Measurements from ENCODE around the gene TMEM248.
"Not testable (repeated sequence)": the region's sequence is repeated elsewhere in the genome, so short reads cannot be mapped to it uniquely, and the experiment has no call there.

Gene TMEM248

DNA sequence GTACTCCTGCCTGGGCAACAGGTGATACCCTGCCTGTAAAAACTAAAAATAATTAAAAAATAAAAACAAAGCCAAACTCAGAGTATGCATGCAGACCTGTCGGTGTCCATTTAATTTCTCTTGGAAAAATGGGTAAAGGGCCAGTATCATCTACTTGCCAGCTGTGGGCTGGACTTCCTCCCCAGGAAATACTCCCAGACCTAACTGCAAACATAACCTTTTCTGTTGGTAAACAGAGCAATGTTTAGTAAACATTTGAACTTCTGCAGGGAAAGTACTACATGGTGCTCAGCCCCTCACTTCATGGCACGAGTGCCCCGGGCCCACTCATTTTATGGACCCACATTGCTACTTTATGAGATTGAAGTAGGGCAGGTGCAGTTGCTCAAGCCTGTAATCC is 10.2 kb upstream of the TMEM248 start:
- no peak for DNase-seq

- not testable (repeated sequence) for DNase-seq
Measured at GRCh38 chr7:66911191-66911590, 9.8 kb upstream of the TMEM248 start.

DNA sequence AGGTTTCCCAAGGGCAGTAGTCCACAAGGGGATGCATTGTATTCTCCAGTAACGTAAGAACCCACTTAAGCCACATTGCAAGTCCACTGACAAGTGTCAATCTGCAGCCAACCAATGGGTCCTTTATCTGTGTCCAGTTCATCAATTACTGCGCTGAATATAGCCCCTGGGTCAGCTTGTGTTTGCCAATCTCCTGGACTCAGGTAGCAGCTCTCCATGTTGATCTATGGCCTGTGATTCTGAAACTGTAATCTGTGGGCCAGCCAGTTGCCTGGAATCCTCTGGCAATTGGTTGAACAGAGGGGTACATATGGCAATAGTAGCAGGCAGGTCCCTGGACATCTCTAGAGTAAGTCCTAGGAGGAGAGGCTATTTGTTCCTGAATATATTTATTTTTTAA is 8.8 kb upstream of the TMEM248 start:
- no peak for DNase-seq

DNA sequence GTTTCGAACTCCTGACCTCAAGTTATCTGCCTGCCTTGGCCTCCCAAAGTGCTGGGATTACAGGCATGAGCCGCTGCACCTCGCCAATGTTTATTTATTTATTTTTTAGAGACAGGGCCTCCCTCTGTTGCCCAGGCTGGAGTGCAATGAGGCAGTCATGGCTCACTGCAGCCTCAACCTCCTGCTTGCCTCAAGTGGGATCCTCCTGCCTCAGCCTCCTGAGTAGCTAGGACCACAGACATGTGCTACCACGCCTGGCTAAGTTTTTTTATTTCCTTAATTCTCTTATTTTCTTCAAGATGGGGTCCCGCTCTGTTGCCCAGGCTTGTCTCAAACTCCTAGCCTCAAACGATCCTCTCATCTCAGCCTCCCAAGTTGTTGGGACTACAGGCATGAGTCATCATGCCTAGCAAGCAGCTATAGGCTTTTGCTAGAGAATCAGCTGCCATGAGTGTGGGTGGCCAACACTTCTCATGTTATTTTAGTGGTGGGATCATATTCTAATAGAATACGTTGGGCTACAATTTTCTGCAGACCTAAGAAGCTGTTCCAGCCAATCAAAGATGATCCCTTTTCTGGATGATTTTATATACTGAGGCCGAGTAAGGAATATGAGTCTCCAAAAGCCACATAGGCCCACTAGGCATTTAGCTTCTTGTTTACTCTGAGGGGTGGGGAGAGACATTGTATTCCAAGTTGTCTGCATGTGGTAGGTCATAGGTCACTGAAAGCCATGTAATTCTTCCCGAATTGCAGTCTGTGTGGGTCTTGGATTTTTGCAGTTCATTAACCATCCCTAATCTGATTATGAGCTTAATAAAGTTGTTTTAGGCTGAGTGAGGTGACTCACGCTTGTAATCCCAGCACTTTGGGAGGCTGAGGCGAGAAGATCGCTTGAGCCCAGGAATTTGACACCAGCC is 7.6 kb upstream of the TMEM248 start:
- DNase-seq: no peak

DNA sequence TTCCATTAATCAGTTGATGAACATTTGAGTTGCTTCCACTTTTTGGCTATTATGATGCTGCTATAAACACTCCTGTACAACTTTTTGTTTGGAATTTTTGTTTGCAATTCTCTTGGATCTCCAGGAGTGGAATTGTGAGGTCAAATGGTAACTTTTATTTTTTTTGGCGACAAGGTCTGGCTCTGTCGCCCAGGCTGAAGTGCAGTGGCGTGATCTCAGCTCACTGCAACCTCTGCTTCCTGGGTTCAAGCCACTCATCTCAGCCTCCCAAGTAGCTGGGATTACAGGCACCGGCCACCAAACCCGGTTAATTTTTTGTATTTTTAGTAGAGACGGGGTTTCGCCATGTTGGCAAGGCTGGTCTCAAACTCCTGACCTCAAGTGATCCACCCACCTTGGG is 3.1 kb upstream of the TMEM248 start:
- DNase-seq: not testable (repeated sequence)

GRCh38 chr7:66919304-66919703 is 1.7 kb upstream of the TMEM248 start:
- no peak for DNase-seq

GRCh38 chr7:66919704-66920103 is 1.3 kb upstream of the TMEM248 start:
- DNase-seq: no peak

GRCh38 chr7:66920256-66920655 is 769 bp upstream of the TMEM248 start:
- DNase-seq: no peak

GRCh38 chr7:66921396-66921917 is 432 bp downstream of the TMEM248 start:
- DNase-seq: no peak

- no peak for DNase-seq
Measured at GRCh38 chr7:66921918-66922486, 977 bp downstream of the TMEM248 start.

GRCh38 chr7:66925255-66925654 is 4.2 kb downstream of the TMEM248 start:
- no peak for DNase-seq

- DNase-seq: no peak
Measured at GRCh38 chr7:66927348-66927948, 6.4 kb downstream of the TMEM248 start.

- DNase-seq: no peak
Measured at GRCh38 chr7:66928388-66928787, 7.4 kb downstream of the TMEM248 start.

DNA sequence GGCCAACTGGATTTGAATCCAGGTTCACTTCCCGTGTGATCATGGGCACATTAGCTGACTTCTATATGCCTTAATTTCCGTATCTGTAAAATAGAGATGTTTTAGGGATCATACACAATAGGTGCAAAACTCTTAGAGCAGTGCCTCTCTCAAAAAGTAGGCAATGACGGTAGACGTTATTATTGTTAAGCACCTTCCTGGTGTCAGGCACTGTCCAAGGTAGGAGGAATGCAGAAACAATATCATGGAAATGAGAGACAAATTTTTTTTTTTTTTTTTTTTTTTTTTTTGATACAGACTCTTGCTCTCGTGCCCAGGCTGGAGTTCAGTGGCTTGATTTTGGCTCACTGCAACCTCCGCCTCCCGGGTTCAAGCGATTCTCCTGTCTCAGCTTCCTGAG is 8.1 kb downstream of the TMEM248 start:
- no peak for DNase-seq

- no peak for DNase-seq
Measured at GRCh38 chr7:66929935-66930334, 8.9 kb downstream of the TMEM248 start.

DNA sequence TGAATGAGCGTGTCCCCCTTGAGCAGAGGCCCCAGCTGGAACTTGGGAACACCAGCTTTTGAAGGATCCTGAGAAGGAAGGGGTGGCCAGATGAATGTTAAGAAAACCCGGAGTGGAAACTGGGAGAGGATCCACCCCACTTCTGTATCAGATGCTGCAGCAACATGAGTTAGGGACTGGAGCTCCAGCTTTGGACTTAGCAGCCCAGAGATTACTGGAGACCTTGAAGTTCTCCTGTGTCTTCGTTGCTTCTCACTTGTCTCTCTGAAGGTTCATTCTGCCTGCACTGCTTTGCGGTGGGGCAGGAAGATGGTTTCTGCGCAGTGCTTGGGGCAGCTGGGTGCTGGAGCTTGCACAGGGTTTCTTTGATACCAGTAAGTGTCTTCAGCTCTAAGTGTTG is 9.3 kb downstream of the TMEM248 start:
- no peak for DNase-seq

- no peak for DNase-seq
Measured at GRCh38 chr7:66933469-66933868, 12.4 kb downstream of the TMEM248 start.

DNA sequence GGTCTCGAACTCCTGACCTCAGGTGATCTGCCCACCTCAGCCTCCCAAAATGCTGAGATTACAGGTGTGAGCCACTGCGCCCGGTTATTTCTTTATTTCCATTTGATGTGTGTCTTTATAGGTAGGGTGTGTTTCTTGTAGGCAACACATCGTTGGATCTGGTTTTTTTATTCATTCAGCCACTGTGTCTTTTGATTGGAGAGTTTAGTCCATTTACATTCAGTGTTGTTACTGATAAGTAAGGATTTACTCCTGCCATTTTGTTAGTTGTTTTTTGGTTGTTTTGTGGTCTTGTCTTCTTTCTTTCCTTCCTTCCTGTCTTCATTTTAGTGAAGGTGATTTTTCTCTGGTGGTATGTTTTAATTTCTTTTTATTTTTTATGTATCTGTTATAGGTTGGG is 16.9 kb downstream of the TMEM248 start:
- no peak for DNase-seq

GRCh38 chr7:66939325-66939724 is 18.3 kb downstream of the TMEM248 start:
- no peak for DNase-seq

DNA sequence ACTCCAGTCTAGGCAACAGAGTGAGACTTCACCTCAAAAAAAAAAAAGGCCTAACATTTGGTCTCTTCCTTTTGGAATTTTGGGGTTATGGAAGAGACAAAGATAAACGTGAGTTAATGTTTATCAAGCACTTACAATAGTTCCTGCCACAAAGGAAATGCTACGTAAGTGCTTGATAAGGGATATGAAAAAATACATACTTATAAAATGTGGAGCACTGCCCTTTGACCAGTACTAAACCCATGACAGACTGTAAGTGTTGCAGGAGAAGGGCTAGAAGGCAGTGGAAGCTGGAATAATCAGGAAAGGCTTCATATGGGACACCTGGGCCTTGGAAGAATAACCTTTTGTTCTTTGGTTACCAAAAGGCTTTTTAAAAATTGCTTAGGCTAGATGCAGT is 25.5 kb downstream of the TMEM248 start:
- DNase-seq: no peak

DNA sequence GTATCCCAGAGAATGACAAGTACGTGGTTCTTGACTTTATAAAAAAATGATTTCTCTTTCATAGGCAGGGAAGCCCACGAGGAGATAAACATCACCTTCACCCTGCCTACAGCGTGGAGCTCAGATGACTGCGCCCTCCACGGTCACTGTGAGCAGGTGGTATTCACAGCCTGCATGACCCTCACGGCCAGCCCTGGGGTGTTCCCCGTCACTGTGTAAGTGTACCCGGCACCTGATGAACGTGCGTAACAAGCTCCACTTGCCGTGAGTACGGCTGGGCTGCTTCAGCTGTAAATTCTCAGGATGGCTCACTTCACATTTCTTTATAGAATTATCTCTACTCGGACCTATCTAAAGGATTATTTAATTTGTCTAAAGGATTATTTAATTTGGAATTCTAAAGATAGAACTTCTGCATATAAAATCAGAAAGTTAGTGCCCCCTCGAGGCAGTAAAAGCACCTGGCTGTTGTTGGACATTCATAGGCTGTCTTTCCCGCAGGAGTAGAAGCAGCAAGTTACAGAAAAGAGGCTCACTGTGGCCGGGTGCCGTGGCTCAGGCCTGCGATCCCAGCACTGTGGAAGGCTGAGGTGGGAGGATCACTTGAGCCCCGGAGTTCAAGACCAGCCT is 27.6 kb downstream of the TMEM248 start:
- DNase-seq: no peak

DNA sequence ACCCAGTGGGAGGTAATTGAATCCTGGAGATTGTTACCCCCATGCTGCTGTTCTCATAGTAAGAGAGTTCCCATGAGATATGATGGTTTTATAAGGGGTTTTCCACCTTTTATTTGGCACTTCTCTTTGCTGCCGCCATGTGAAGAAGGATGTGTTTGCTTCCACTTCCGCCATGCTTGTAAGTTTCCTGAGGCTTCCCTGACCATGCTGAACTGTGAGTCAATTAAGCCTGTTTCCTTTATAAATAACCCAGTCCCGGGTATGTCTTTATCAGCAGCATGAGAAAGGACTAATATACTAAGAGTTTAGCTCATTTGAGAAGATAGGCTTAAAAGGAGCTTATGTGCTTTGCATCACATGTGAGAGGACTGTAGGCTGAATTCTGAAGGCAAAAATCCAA is 29.3 kb downstream of the TMEM248 start:
- no peak for DNase-seq

GRCh38 chr7:66950763-66951162 is 29.7 kb downstream of the TMEM248 start:
- no peak for DNase-seq
